Measurements from ENCODE around the gene BBOX1. TPM values are rescaled to one million over a fixed set of nuclear protein-coding genes. Genes with fewer than 3 reads are reported as not detected.
"Not testable (repeated sequence)": the region's sequence is repeated elsewhere in the genome, so short reads cannot be mapped to it uniquely, and the experiment has no call there.

BBOX1 gene
- total RNA-seq, 1 experiment from 2014 or later = not detected

- no peak for DNase-seq (ENCODE audit: low read depth)
Observed at GRCh38 chr11:27124514-27125264, 84.1 kb downstream of the BBOX1 start.

GRCh38 chr11:27129686-27130085, 89.1 kb downstream of the BBOX1 start:
- no peak for DNase-seq (ENCODE audit: low read depth)

DNA sequence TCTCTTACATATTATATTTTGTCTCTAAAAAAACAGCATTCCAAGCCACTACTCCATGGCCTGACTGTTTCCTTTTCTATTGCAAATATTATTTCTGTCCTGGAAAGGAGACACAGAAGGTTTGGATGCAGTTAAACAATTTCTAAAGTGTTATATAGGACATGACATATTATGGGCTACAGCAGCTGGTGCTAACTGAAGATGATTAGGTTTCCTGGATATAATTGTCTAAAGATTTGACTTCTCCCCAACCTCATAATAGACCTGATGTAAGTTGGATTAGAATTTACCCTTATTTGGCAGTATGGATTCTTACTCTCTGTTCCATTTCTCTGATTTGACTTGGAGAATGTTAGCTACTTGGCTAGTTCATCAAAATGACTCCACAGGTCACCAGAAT, 90.2 kb downstream of the BBOX1 start:
- no peak for DNase-seq (ENCODE audit: low read depth)

GRCh38 chr11:27135924-27136329, 95.3 kb downstream of the BBOX1 start:
- DNase-seq (ENCODE audit: low read depth) = not testable (repeated sequence)

GRCh38 chr11:27138716-27139115, 98.1 kb downstream of the BBOX1 start:
- no peak for DNase-seq (ENCODE audit: low read depth)

DNA sequence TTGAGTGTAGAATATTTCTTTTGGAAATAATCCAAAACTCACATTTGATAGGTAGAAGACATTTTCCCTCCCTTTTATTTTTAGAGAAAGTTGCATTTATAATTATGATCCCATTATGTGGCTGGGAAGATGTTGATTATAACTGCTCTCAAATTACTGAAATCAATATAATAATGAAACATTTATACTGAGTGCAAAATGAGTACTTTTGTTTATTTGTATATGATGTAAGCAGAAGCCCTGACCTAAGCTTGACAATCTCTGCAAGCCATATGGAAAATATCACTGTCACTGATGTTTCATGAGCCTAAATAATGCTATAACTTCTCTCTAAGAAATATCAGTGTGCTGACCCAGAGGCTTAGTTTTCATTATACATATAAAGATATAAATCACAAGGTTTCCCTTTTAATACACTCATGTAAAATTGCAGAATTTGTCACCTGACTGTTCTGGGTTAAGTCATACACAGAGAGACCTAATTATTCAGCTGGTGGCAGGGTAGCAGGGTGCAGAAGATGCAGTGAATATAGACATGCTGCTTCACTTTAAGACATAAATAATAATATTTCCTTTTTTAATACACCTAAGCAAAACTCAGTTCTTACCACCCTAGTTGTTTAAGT, 99.2 kb downstream of the BBOX1 start:
- no peak for DNase-seq (ENCODE audit: low read depth)

DNA sequence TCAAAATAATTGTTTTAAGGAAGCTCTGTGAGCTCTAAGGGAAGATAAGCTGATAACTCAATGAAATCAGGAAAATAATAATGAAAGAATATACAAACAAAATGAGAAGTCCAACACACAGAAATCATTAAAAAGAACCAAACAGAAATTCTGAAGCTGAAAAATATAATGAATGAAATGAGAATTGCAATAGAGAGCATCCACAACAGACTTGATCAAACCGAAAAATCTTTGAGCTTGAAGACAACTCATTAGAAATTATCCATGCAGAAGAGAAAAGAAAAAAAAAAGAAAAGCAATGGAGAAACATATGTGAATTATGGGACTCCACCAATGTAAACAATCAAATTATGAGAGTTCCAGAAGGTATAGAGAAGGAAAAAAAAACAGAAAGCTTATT, 101.0 kb downstream of the BBOX1 start:
- DNase-seq (ENCODE audit: low read depth) = no peak

- no peak for DNase-seq (ENCODE audit: low read depth)
Observed at GRCh38 chr11:27147916-27148315, 107.3 kb downstream of the BBOX1 start.

DNA sequence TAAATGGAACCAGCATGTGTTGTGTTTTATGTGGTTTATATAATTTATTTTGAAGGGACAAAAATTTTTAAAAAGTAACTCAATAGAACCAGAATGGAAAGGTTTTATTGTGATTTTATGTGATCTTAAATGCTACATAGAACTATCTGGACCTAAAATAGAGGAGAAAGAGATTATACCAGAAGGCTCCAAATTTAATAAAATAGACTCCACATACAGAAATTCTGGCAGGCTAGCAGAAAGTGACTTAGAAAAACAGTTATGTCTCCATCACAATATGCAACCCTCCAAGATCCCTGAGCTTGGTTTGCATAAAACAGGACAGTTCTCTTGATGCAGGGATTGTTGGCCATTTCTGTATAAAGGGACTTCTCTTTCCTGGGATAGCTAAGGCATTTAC, 107.9 kb downstream of the BBOX1 start:
- no peak for DNase-seq (ENCODE audit: low read depth)

DNA sequence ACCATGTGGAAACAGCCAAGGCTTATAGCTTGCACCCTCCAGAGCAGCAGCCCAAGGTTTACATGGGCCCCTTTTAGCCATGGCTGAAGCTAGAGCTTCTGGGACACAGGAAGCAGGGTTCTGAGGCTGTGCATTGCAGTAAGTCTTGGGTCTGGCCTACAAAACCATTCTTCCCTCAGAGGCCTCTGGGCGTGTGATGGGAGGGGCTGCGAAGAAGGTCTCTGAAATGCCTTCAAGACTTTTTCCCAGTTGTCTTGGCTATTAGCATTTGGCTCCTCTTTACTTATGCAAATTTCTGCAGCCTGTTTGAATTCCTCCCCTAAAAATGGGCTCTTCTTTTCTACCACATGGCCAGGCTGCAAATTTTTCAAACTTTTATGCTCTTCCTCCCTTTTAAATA, 109.5 kb downstream of the BBOX1 start:
- DNase-seq (ENCODE audit: low read depth) = no peak

GRCh38 chr11:27153136-27153535, 112.5 kb downstream of the BBOX1 start:
- peak; percentile 5 for DNase-seq (ENCODE audit: low read depth)

- DNase-seq (ENCODE audit: low read depth) = peak; percentile 76
Observed at GRCh38 chr11:27158456-27159334, 118.1 kb downstream of the BBOX1 start.

- no peak for DNase-seq (ENCODE audit: low read depth)
Observed at GRCh38 chr11:27159335-27159679, 118.7 kb downstream of the BBOX1 start.

- peak; percentile 24 for DNase-seq (ENCODE audit: low read depth)
Observed at GRCh38 chr11:27161071-27161470, 120.5 kb downstream of the BBOX1 start.

DNA sequence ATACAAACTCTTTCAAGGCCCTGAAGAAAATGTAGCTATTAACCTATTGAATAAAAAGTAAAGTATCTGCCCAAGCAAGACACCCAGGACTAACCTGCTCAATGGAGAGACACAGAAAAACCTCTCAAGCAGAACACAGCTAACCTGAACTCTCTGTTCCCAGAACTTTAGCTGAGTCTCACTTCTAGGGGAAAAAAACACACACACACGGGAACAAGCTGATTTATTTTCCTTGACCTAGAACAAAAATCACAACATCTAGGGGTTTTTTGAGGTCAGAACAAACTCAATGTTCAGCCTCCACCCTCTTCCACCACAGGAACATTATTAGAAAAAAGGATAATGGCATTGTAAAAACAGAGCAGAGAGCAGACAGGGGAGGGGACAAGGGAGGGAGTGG, 121.6 kb downstream of the BBOX1 start:
- no peak for DNase-seq (ENCODE audit: low read depth)

GRCh38 chr11:27166130-27166529, 125.5 kb downstream of the BBOX1 start:
- DNase-seq (ENCODE audit: low read depth) = no peak

GRCh38 chr11:27171376-27171958, 130.9 kb downstream of the BBOX1 start:
- peak; percentile 12 for DNase-seq (ENCODE audit: low read depth)

GRCh38 chr11:27173545-27173944, 132.9 kb downstream of the BBOX1 start:
- no peak for DNase-seq (ENCODE audit: low read depth)

- no peak for DNase-seq (ENCODE audit: low read depth)
Observed at GRCh38 chr11:27174021-27174420, 133.4 kb downstream of the BBOX1 start.

- no peak for DNase-seq (ENCODE audit: low read depth)
Observed at GRCh38 chr11:27174672-27175210, 134.1 kb downstream of the BBOX1 start.

DNA sequence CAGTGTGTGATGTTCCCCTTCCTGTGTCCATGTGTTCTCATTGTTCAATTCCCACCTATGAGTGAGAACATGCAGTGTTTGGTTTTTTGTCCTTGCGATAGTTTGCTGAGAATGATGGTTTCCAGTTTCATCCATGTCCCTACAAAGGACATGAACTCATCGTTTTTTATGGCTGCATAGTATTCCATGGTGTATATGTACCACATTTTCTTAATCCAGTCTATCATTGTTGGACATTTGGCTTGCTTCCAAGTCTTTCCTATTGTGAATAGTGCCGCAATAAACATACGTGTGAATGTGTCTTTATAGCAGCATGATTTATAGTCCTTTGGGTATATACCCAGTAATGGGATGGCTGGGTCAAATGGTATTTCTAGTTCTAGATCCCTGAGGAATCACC, 134.9 kb downstream of the BBOX1 start:
- not testable (repeated sequence) for DNase-seq (ENCODE audit: low read depth)

Measured in M059J (cell line).